ENCODE measurements around the gene RBM24. TPM values are rescaled to one million over a fixed set of nuclear protein-coding genes. Genes with fewer than 3 reads are reported as not detected.

Gene RBM24
- total and polyA plus RNA-seq, 2 of the 4 experiments (the other 2 are of a cell fraction) = 4.1 to 6.6 TPM

DNA sequence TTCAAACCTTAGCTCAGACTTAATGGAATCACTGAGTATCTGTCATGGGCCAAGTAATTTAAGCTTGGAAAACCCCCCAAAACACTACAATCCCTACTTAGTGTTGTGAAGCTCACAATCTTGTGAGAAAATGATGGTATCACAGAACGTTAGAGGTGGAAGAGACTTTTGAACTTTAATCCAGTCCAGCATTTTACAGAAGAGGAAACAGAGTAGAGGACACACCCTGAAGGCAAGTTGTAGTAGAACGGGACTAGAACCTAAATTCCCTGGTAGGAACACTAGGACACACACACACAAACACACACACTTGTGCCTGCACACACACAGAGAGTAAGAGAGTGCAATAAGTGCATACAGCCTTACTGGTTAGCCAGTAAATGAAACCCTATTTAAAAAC, 62.1 kb downstream of the RBM24 start:
- no peaks in the 10 kb centered on the region for H3K27me3 ChIP-seq (ENCODE audit: control insufficient read depth, insufficient read depth, low read length)
- H3K27ac ChIP-seq (ENCODE audit: insufficient read depth, low read length) = no peak overlapping the region
- H2BK15ac ChIP-seq (ENCODE audit: low read depth, low read length) = no peak overlapping the region
- TF ChIP-seq CEBPB (IDR thresholded peaks at IDR 0.05; ENCODE audit: low read depth, low read length) (no peak), POLR2A (IDR thresholded peaks at IDR 0.05; ENCODE audit: low read depth, low read length) (no peak), RFX5 (IDR thresholded peaks at IDR 0.05; ENCODE audit: low read depth, low read length) (no peak), SMC3 (IDR thresholded peaks at IDR 0.05; ENCODE audit: low read depth, low read length) (no peak), RCOR1 (IDR thresholded peaks at IDR 0.05; ENCODE audit: insufficient replicate concordance, low read length) (no peak), RAD21 (IDR thresholded peaks at IDR 0.05; ENCODE audit: low read length) (no peak)
- TF ChIP-seq, protein P1, sequence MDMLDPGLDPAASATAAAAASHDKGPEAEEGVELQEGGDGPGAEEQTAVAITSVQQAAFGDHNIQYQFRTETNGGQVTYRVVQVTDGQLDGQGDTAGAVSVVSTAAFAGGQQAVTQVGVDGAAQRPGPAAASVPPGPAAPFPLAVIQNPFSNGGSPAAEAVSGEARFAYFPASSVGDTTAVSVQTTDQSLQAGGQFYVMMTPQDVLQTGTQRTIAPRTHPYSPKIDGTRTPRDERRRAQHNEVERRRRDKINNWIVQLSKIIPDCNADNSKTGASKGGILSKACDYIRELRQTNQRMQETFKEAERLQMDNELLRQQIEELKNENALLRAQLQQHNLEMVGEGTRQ (IDR thresholded peaks at IDR 0.05; ENCODE audit: low read depth, low read length) = no peak
- no peak overlapping the region for H4K91ac ChIP-seq (ENCODE audit: insufficient read depth, low read depth, low read length)
- no peak overlapping the region for H4K5ac ChIP-seq (ENCODE audit: low read depth, low read length)
- no peak overlapping the region for H2AK9ac ChIP-seq (replicated peaks; ENCODE audit: low read depth, low read length, poor library complexity)
- no peaks in the 10 kb centered on the region for H4K20me1 ChIP-seq (ENCODE audit: insufficient read depth, low read length)
- no peak overlapping the region for H4K8ac ChIP-seq (ENCODE audit: low read depth in 2 of 2, low read length in 2 of 2)
- H3K23ac ChIP-seq (ENCODE audit: low read depth, low read length) = no peak overlapping the region
- H3K9ac ChIP-seq (ENCODE audit: low read depth, low read length) = no peak overlapping the region
- H3K9me1 ChIP-seq (ENCODE audit: insufficient read depth, low read length) = no peaks in the 10 kb centered on the region
- no peak overlapping the region for H3K14ac ChIP-seq (replicated peaks; ENCODE audit: low read depth, low read length)
- intact Hi-C loops (cut with micrococcal nuclease) (no loop called here), dilution Hi-C loops (cut with HindIII; ENCODE audit: low sequenced_read_pairs, unreplicated experiment) (no loop called here), in situ Hi-C loops (cut with MboI; ENCODE audit: low sequenced_read_pairs) (no loop called here)
- CTCF ChIA-PET = interaction anchor here (0.6 kb wide), 2 partner anchors 8 to 25 kb away, joined by 3 read pairs; no protein-coding TSS in a partner anchor
- H3K4me3 ChIP-seq (ENCODE audit: insufficient read depth, low read depth, low read length) = no peak overlapping the region
- no peaks in the 10 kb centered on the region; the same call in 1 of the 2 replicates for H3K4me1 ChIP-seq (ENCODE audit: control insufficient read depth, insufficient read depth, low read length)
- DNase-seq (no peak), ATAC-seq (ENCODE audit: low read depth) (no peak)
- H3K56ac ChIP-seq (ENCODE audit: extremely low read depth, insufficient read depth, low read length) = no peak overlapping the region
- H2AK5ac ChIP-seq (ENCODE audit: low read depth, low read length) = no peak overlapping the region
- no peak overlapping the region for H2BK5ac ChIP-seq (ENCODE audit: low read depth, low read length, poor library complexity, severe bottlenecking)
- H3K9me3 ChIP-seq (ENCODE audit: control insufficient read depth, insufficient read depth, low read length) = peaks cover 2% of the 10 kb centered on the region
- no peak overlapping the region for H3K4ac ChIP-seq (ENCODE audit: low read depth, low read length)
- no peaks in the 10 kb centered on the region for H3K79me1 ChIP-seq (ENCODE audit: low read depth in 1 of 2, low read length in 2 of 2)
- no peak overlapping the region for H2AFZ ChIP-seq (replicated peaks; ENCODE audit: low read length, poor library complexity)
- WGBS, 2 experiments (ENCODE audit: extremely low coverage in 2 of 2, insufficient read length in 1 of 2) = no CpG with 5 or more reads among the region's 2 CpGs
- no peaks in the 10 kb centered on the region for H3K36me3 ChIP-seq (ENCODE audit: control insufficient read depth, insufficient read depth, low read length)
- H3K18ac ChIP-seq (ENCODE audit: low read depth, low read length) = no peak overlapping the region
- no peak overlapping the region for H2BK20ac ChIP-seq (ENCODE audit: low read depth, low read length)
- no TSS peak for BruUV-seq (replicated peaks)
- no peak overlapping the region for H2BK120ac ChIP-seq (ENCODE audit: low read depth, low read length)
- no peak overlapping the region for H3K4me2 ChIP-seq (ENCODE audit: low read depth, low read length)
- POLR2A ChIA-PET (ENCODE audit: unreplicated experiment) = no interaction called here

Other genes with a start within 250 kb of the RBM24 start
- gene STMND1, start 179.3 kb upstream of the RBM24 start, total RNA-seq (2012; rRNA removed) = not detected in 2 replicates
- gene STMND1, start 179.3 kb upstream of the RBM24 start, polyA plus RNA-seq (2012; rRNA removed) = not detected in 2 replicates
- 14.5 and 16.1 TPM in 2 replicates for gene CAP2, start 112.2 kb downstream of the RBM24 start, total RNA-seq (2012; rRNA removed)
- 27.5 and 31.3 TPM in 2 replicates for gene CAP2, start 112.2 kb downstream of the RBM24 start, polyA plus RNA-seq (2012; rRNA removed)